ENCODE measurements around the gene LMF1.

GRCh38 chr16:1012135-1012534 is 41.4 kb upstream of the LMF1 start:
- TF ChIP-seq POLR2A (IDR thresholded peaks at IDR 0.05; ENCODE audit: extremely low read depth, insufficient read length) (no peak), MYC (IDR thresholded peaks at IDR 0.05; ENCODE audit: low read depth, low read length) (no peak)
- TF ChIP-seq, protein P1, sequence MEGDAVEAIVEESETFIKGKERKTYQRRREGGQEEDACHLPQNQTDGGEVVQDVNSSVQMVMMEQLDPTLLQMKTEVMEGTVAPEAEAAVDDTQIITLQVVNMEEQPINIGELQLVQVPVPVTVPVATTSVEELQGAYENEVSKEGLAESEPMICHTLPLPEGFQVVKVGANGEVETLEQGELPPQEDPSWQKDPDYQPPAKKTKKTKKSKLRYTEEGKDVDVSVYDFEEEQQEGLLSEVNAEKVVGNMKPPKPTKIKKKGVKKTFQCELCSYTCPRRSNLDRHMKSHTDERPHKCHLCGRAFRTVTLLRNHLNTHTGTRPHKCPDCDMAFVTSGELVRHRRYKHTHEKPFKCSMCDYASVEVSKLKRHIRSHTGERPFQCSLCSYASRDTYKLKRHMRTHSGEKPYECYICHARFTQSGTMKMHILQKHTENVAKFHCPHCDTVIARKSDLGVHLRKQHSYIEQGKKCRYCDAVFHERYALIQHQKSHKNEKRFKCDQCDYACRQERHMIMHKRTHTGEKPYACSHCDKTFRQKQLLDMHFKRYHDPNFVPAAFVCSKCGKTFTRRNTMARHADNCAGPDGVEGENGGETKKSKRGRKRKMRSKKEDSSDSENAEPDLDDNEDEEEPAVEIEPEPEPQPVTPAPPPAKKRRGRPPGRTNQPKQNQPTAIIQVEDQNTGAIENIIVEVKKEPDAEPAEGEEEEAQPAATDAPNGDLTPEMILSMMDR (IDR thresholded peaks at IDR 0.05; ENCODE audit: low read depth, low read length), result no peak
- TF ChIP-seq, protein P2, sequence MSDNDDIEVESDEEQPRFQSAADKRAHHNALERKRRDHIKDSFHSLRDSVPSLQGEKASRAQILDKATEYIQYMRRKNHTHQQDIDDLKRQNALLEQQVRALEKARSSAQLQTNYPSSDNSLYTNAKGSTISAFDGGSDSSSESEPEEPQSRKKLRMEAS (IDR thresholded peaks at IDR 0.05; ENCODE audit: low read depth, low read length), result no peak
